Measurements from ENCODE around the gene SIMC1.

The SIMC1 gene

GRCh38 chr5:176369934-176370711 is 131.9 kb downstream of the SIMC1 start:
- H3K36me3 ChIP-seq (ENCODE audit: low read depth): peaks cover 22% of the 10 kb centered on the region
- H3K27ac ChIP-seq (ENCODE audit: poor library complexity, severe bottlenecking): no peak overlapping the region
- no peaks in the 10 kb centered on the region for H3K9me3 ChIP-seq (ENCODE audit: severe bottlenecking)
- H3K4me3 ChIP-seq (ENCODE audit: severe bottlenecking): no peak overlapping the region
- TF ChIP-seq, protein P1, sequence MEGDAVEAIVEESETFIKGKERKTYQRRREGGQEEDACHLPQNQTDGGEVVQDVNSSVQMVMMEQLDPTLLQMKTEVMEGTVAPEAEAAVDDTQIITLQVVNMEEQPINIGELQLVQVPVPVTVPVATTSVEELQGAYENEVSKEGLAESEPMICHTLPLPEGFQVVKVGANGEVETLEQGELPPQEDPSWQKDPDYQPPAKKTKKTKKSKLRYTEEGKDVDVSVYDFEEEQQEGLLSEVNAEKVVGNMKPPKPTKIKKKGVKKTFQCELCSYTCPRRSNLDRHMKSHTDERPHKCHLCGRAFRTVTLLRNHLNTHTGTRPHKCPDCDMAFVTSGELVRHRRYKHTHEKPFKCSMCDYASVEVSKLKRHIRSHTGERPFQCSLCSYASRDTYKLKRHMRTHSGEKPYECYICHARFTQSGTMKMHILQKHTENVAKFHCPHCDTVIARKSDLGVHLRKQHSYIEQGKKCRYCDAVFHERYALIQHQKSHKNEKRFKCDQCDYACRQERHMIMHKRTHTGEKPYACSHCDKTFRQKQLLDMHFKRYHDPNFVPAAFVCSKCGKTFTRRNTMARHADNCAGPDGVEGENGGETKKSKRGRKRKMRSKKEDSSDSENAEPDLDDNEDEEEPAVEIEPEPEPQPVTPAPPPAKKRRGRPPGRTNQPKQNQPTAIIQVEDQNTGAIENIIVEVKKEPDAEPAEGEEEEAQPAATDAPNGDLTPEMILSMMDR (IDR thresholded peaks at IDR 0.05; ENCODE audit: poor library complexity, severe bottlenecking): no peak
- H3K27me3 ChIP-seq (ENCODE audit: insufficient read depth, poor library complexity, severe bottlenecking): no peaks in the 10 kb centered on the region
- ATAC-seq (ENCODE audit: low read depth) (no peak), DNase-seq (ENCODE audit: low spot score) (no peak)
- H3K4me1 ChIP-seq (ENCODE audit: insufficient read depth, poor library complexity, severe bottlenecking): no peaks in the 10 kb centered on the region

DNA sequence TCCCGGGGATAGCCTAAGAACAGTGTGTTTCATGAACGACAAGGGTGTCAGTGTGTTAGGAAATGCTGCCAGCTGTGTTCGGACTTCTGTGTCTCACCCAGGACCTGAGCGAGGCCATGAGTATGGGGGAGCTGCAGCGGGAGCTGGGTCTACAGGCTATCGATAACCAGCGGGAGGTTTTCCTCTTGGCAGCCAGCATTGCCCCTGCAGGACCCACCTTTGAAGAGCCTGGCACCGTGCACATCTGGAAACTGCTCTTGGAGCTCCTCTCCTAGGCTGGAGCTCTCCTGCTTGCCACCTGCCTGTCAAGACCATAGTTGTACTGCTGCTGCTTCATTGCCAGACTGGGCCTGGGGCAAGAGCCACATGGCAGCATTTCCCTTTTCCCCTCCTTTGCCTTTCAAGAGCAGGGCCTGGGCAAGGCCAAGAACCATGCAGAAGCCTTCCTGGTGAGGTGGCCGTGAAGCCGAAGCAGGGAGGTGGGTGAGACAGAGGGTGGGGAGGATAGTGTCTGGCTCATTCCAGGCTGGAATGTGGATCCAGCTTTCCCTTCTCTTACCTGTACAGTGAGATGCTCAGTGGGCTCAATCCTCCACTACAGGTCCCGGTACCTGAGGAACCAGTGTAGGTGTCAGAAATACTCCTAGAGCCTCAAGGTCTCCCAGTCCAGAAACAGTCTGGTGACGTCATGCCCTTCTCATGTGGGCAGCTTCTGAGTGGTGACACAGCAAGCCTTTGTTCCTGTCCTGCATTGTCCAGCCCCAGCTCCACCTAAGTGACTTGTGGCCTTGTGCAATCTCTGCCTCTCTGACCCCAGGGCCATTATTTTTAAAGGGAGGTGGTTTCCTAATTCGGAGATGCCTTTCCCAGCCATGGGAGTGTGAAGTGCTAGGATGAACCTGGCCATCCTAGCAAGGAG is 133.7 kb downstream of the SIMC1 start:
- no peak overlapping the region for H3K4me3 ChIP-seq (ENCODE audit: severe bottlenecking)
- H3K9me3 ChIP-seq (ENCODE audit: severe bottlenecking): no peaks in the 10 kb centered on the region
- no peaks in the 10 kb centered on the region for H3K27me3 ChIP-seq (ENCODE audit: insufficient read depth, poor library complexity, severe bottlenecking)
- TF ChIP-seq, protein P1 (IDR thresholded peaks at IDR 0.05; ENCODE audit: poor library complexity, severe bottlenecking): no peak
- ATAC-seq (ENCODE audit: low read depth) (no peak), DNase-seq (ENCODE audit: low spot score) (no peak)
- no peak overlapping the region for H3K27ac ChIP-seq (ENCODE audit: poor library complexity, severe bottlenecking)
- H3K4me1 ChIP-seq (ENCODE audit: insufficient read depth, poor library complexity, severe bottlenecking): no peaks in the 10 kb centered on the region
- peaks cover 22% of the 10 kb centered on the region for H3K36me3 ChIP-seq (ENCODE audit: low read depth)

- H3K27ac ChIP-seq (ENCODE audit: poor library complexity, severe bottlenecking): no peak overlapping the region
- peaks cover 10% of the 10 kb centered on the region; the same call in 1 of the 2 replicates for H3K36me3 ChIP-seq (ENCODE audit: low read depth)
- H3K9me3 ChIP-seq (ENCODE audit: severe bottlenecking): no peaks in the 10 kb centered on the region
- TF ChIP-seq, protein P1 (IDR thresholded peaks at IDR 0.05; ENCODE audit: poor library complexity, severe bottlenecking): no peak
- no peak for ATAC-seq (ENCODE audit: low read depth)
- H3K4me1 ChIP-seq (ENCODE audit: insufficient read depth, poor library complexity, severe bottlenecking): no peaks in the 10 kb centered on the region
- DNase-seq (ENCODE audit: low spot score): no peak
- H3K4me3 ChIP-seq (ENCODE audit: severe bottlenecking): no peak overlapping the region
- H3K27me3 ChIP-seq (ENCODE audit: insufficient read depth, poor library complexity, severe bottlenecking): no peaks in the 10 kb centered on the region
Measured at GRCh38 chr5:176373100-176373818, 135.0 kb downstream of the SIMC1 start.

GRCh38 chr5:176379881-176380280 is 141.7 kb downstream of the SIMC1 start:
- H3K27me3 ChIP-seq (ENCODE audit: insufficient read depth, poor library complexity, severe bottlenecking): no peaks in the 10 kb centered on the region
- ATAC-seq (ENCODE audit: low read depth) (no peak), DNase-seq (ENCODE audit: low spot score) (no peak)
- TF ChIP-seq, protein P1 (IDR thresholded peaks at IDR 0.05; ENCODE audit: poor library complexity, severe bottlenecking): no peak
- no peak overlapping the region for H3K4me3 ChIP-seq (ENCODE audit: severe bottlenecking)
- no peaks in the 10 kb centered on the region for H3K4me1 ChIP-seq (ENCODE audit: insufficient read depth, poor library complexity, severe bottlenecking)
- H3K27ac ChIP-seq (ENCODE audit: poor library complexity, severe bottlenecking): no peak overlapping the region
- no peaks in the 10 kb centered on the region for H3K9me3 ChIP-seq (ENCODE audit: severe bottlenecking)
- peaks cover 36% of the 10 kb centered on the region for H3K36me3 ChIP-seq (ENCODE audit: low read depth)

Measured in RWPE2 (cell line).